GM19452 (cell line): Measurements from ENCODE around the gene MPZL3.
A peak's percentile ranks its signal among the peaks of the same experiment; 100 is the strongest.

Experiments
- ATAC-seq: cut with Tn5 transposase; IDR thresholded peaks from one replicate; pipeline ENCODE4 v1.9.1; 2021; ENCODE audit not compliant: unreplicated experiment

Gene MPZL3, protein sequence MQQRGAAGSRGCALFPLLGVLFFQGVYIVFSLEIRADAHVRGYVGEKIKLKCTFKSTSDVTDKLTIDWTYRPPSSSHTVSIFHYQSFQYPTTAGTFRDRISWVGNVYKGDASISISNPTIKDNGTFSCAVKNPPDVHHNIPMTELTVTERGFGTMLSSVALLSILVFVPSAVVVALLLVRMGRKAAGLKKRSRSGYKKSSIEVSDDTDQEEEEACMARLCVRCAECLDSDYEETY

DNA sequence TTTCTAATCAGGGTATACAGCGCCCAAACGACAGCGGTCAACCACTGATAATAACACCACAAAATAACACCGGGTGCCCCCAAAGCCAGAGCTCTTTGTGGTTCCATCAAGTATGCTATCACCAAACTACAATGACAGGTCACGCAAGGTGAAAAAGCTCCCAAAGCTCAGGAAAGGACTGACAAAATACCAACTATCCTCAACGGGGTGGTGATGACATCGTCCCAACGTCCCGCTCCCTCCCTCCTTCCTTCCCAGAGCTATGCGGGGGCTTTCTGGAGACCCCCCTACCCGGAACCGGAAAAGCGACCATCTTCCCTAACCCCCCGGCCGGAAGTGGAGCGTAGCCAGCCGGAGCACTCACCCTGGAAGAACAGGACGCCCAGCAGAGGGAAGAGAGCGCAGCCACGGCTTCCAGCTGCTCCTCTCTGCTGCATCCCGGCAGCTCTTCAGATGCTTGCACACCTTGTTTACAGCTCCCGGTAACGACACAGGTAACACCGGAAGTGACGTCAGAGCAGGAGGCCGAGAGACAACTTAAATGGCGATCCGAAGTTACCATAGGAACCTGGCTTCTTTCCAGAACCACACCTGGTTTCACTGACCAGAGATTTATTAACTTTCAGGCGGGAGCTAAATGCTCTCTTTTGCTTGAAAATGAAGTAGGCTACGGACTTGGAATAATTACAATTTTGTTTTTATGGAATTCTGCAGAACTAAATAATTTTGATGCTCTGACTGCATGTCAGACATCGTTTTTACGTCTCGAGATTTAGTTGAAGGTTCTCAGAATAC lies at the start of gene MPZL3:
Gene MPZL3, minus strand, starts transcription at position 508 of the 795 bp plus-strand sequence. Its CDS starts 71 bp downstream, at position 437.
- ATAC-seq = peak; percentile 66

- no peak for ATAC-seq
Observed at GRCh38 chr11:118301600-118302195, 49.5 kb upstream of the MPZL3 start.

DNA sequence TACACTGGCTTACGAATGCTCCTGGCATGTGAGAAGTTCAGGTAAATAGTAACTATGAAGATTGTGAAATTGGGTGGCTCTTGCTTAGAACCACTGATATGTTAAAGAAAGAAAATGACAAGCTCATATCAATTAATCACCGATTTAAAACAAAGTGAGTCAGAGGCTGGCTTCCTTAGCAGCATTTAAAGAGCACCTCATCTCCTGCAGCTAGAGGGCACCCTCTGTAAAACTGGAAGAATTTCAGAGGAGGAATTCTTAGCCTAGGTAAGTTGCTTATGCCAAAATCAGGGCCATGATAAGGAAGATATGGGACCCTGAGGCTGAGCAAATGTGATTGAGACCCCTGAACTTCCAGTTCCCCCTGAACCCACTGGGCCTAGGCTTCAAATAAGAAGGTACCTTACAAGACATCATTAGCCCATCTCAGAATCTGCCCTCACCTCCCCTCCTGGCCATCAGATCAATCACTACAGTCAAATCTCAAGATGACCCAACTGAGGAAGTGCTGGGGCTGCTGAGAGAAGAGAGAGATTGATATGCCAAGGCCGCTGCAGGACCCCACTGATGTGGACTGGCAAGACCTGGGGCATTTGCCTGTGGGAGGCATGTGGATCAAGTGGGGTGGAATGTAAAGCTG lies 43.8 kb upstream of the MPZL3 start:
- no peak for ATAC-seq

GRCh38 chr11:118295199-118295598 lies 43.0 kb upstream of the MPZL3 start:
- no peak for ATAC-seq

DNA sequence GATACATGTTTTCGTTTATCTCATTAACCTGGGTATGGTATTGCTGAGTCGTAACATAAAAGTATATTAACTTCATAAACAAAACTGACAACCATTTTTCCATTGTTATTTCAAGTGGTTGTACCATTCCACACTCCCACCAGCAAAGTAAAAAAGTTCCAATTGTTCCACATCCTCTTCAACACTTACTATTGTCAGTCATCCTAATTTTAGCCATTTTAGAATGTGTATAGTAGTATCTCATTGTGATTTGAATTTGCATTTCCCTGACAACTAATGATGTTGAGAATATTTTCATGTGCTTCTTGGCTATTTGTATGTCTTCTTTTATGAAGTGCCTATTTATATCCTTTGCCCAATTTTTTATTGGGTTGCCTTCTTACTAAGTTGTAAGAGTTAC lies 41.9 kb upstream of the MPZL3 start:
- no peak for ATAC-seq

GRCh38 chr11:118291477-118292135 lies 39.4 kb upstream of the MPZL3 start:
- ATAC-seq = no peak

- ATAC-seq = no peak
Observed at GRCh38 chr11:118290923-118291322, 38.8 kb upstream of the MPZL3 start.

DNA sequence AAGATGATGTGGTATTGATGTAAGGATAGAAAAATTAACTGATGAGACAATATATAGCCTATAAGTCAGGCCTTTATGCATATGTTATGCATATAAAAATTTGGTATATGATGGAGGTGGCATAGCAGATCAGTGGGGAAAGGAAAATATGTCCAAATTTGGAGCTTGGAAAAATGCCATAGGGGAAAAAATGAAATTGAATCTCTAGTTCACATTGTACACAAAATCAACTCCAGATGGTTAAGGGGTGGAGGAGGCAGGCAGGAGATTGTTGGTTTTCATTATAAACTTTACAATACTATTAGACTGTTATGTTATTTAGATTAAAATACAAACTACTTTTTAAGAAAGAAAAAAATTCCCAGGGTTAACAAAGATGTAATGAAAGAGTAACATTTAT lies 37.2 kb upstream of the MPZL3 start:
- no peak for ATAC-seq

DNA sequence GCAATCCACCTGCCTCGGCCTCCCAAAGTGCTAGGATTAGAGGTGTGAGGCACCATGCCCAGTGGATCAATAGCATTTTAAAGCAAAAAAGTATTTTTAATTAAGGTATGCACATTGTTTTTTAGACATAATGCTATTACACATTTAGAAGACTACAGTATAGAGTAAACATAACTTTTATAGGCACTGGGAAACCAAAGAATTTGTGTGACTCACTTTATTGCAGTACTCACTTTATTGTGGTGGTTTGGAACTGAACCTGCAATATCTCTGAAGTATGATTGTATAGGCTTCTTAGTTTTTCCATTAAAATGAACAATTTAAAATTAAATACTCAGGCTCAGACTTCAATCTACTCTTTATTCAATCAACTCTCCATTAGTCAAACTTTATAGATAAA lies 34.8 kb upstream of the MPZL3 start:
- ATAC-seq = no peak

DNA sequence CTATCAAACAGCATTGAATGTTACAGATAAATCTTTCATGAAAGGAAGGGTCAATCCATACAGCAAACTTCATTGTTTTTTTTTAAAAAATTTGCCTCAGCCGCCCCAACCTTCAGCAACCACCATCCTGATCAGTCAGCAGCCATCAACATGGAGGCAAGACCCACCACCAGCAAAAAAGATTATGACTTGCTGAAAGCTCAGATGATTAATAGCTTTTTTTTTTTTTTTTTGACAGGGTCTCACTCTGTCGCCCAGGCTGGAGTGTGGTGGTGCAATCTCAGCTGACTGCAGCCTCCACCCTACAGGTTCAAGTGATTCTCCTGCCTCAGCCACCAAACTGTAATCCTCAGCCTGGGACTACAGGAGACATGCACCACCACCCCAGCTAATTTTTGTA lies 34.4 kb upstream of the MPZL3 start:
- ATAC-seq = no peak

DNA sequence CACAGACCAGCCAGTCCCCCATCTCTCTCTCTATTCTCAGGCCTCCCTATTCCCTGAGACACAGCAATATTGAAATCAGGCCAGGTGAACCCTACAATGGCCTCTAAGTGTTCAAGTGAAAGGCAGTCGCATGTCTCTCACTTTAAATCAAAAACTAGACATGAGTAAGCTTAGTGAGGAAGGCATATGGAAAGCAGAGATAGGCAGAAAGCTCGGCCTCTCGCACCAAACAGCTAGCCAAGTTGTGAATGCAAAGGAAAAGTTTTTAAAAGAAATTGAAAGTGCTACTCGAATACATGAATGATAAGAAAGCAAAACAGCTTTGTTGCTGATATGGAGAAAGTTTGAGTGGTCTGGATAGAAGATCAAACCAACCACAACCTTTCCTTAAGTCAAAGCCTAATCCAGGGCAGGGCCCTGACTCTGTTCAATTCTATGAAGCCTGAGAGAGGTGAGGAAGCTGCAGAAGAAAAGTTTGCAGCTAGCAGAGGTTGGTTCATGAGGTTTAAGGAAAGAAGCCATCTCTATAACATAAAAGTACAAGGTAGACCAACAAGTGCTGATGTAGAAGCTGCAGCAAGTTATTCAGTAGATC lies 31.7 kb upstream of the MPZL3 start:
- ATAC-seq = no peak

GRCh38 chr11:118283037-118283636 lies 31.0 kb upstream of the MPZL3 start:
- ATAC-seq = no peak

DNA sequence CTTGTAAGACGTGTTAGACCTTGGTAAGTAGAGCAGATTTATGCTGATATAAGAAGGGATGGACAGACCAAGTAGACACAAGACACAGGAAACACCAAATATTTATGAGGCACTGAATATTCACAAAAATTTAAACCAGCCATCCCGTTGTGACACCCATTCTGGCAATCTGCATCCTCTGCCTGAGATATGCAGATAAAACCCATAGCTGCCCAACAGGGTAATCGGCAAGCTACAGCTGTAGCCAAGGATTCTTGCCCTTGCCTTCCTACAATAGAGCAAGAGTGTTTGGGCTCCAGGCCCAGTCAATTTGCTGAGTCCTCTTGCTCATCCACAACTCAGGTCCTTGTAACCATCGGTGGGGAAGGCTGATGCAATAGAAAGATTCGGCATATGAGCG lies 30.4 kb upstream of the MPZL3 start:
- no peak for ATAC-seq

GRCh38 chr11:118281284-118281683 lies 29.1 kb upstream of the MPZL3 start:
- ATAC-seq = no peak

DNA sequence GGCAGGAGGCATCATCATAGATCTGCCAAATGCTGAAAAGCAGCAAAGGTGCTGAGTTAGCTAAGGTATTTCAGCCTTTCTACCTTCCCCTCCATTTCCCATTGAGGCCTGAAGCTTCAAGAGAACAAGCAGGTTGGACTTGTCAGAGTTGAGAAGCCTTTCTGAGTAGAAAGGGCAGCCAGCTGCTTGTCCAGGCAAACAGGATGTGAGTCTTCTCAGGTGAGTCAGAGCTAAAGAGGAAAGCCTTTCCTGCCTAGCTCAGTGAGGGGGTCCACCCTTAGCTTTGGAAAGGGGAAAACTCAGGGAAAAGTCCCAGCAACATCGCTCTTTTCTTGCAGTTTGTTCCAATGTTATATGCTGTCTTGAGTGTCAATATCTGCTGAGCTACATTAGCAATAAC lies 25.1 kb upstream of the MPZL3 start:
- ATAC-seq = no peak

DNA sequence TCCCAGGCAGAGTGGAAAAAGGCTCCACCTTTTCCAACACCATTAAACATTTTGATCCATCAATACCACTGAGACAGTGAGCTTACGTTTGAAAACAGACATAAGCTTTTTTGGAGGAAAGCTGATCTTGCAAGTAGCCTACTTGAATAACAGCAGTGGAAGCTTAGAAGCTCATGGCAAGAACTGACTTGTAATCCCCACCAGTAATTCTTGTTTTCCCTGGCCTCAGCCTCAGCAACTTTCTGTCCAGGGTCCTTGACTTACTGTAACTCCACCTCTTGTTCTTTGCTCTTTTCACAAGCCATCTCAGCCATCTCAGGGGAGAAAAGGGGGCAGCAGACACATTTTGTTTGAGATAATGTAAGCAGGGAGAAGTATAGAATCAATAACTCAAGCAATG lies 24.3 kb upstream of the MPZL3 start:
- no peak for ATAC-seq

DNA sequence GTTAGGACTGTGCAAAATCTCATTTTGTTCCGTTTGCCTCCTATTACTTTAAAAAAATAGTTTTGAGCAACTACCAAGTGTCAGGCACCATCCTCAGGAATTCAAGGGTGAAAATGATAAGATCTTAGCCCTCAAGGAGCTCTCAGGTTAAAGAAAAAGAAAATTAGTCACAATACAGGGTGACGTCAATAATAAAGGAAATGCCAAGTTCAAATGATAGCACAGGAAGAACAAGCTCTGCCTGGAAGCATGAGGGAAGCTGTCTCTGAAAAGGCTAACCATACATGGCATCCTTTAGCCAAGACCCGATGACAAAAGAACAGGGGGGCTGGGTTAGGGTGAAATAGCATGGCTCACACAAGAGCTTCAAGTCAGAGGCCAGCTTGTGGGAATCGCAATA lies 23.0 kb upstream of the MPZL3 start:
- ATAC-seq = no peak

DNA sequence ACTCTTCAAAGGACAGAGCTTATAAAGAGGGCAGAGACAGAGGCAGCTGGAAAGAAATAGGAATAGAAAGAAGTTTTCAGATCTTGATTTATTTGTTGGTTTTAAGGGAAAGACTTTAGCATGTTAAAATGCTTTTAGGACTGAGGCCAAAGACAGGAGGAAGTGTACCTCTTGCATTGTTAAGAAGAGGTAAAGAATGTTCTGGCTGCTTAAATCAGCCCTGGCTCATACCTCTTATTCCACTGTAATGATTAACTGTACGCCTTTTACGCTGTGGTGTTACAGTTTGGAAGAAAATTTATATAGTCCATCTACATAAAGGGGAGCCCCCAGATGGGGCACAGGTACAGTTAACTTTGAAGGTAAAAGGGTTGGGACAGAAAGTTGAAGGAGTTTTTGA lies 22.0 kb upstream of the MPZL3 start:
- no peak for ATAC-seq

- no peak for ATAC-seq
Observed at GRCh38 chr11:118272001-118272400, 19.8 kb upstream of the MPZL3 start.

- ATAC-seq = no peak
Observed at GRCh38 chr11:118267486-118267885, 15.3 kb upstream of the MPZL3 start.
